ENCODE measurements around the gene KIAA0825.

Gene KIAA0825

GRCh38 chr5:94457788-94458187, 160.6 kb downstream of the KIAA0825 start:
- Histone ChIP-seq H2AK5ac (ENCODE audit: low read length) (no peak overlapping the region), H3K79me2 (ENCODE audit: control insufficient read depth, insufficient read depth, low read length, poor library complexity) (no peaks in the 10 kb centered on the region), H3K36me3 (ENCODE audit: control insufficient read depth in 1 of 2, insufficient read depth in 2 of 2, low read length in 2 of 2) (no peaks in the 10 kb centered on the region), H4K12ac (ENCODE audit: low read depth, low read length) (no peak overlapping the region), H3K4ac (ENCODE audit: low read depth, low read length) (no peak overlapping the region), H4K91ac (ENCODE audit: low read depth, low read length) (no peak overlapping the region), H3K9ac (ENCODE audit: low read length) (no peak overlapping the region), H3K18ac (ENCODE audit: low read length) (no peak overlapping the region), H2BK5ac (ENCODE audit: low read depth, low read length, poor library complexity) (no peak overlapping the region), H4K8ac (ENCODE audit: low read depth, low read length) (no peak overlapping the region), H3K4me1 (ENCODE audit: control insufficient read depth in 1 of 2, insufficient read depth in 2 of 2, low read length in 2 of 2) (no peaks in the 10 kb centered on the region), H2BK120ac (ENCODE audit: insufficient read depth, low read length, poor library complexity) (no peak overlapping the region), H3K4me3 (ENCODE audit: low read depth, low read length) (no peak overlapping the region), H3K4me2 (ENCODE audit: low read length) (no peak overlapping the region), H3K79me1 (ENCODE audit: low read length) (no peaks in the 10 kb centered on the region), H3K9me3 (ENCODE audit: insufficient read depth, low read depth, low read length) (no peaks in the 10 kb centered on the region), H2BK12ac (ENCODE audit: low read length) (no peak overlapping the region), H3K27ac (ENCODE audit: low read depth, low read length) (no peak overlapping the region), H3K27me3 (ENCODE audit: insufficient read depth, low read length) (no peaks in the 10 kb centered on the region), H2AFZ (ENCODE audit: insufficient read depth, low read length, poor library complexity) (no peak overlapping the region), H3K14ac (ENCODE audit: low read length) (no peak overlapping the region), H3K23ac (ENCODE audit: low read length) (no peak overlapping the region)
- no peak for DNase-seq
- no CpG with 5 or more reads among the region's 4 CpGs for WGBS (ENCODE audit: extremely low coverage, insufficient coverage, insufficient read length)

- Histone ChIP-seq H3K4me3 (ENCODE audit: low read depth, low read length) (no peak overlapping the region), H4K8ac (ENCODE audit: low read depth, low read length) (no peak overlapping the region), H3K27me3 (ENCODE audit: insufficient read depth, low read length) (no peaks in the 10 kb centered on the region), H3K9ac (ENCODE audit: low read length) (no peak overlapping the region), H3K36me3 (ENCODE audit: control insufficient read depth in 1 of 2, insufficient read depth in 2 of 2, low read length in 2 of 2) (no peaks in the 10 kb centered on the region), H3K79me1 (ENCODE audit: low read length) (no peaks in the 10 kb centered on the region), H3K4me2 (ENCODE audit: low read length) (no peak overlapping the region), H3K9me3 (ENCODE audit: insufficient read depth, low read depth, low read length) (no peaks in the 10 kb centered on the region), H2BK12ac (ENCODE audit: low read length) (no peak overlapping the region), H2AK5ac (ENCODE audit: low read length) (no peak overlapping the region), H3K23ac (ENCODE audit: low read length) (no peak overlapping the region), H3K14ac (ENCODE audit: low read length) (no peak overlapping the region), H4K12ac (ENCODE audit: low read depth, low read length) (no peak overlapping the region), H3K27ac (ENCODE audit: low read depth, low read length) (no peak overlapping the region), H2BK5ac (ENCODE audit: low read depth, low read length, poor library complexity) (no peak overlapping the region), H3K4me1 (ENCODE audit: control insufficient read depth in 1 of 2, insufficient read depth in 2 of 2, low read length in 2 of 2) (no peaks in the 10 kb centered on the region), H3K79me2 (ENCODE audit: control insufficient read depth, insufficient read depth, low read length, poor library complexity) (no peaks in the 10 kb centered on the region), H3K18ac (ENCODE audit: low read length) (no peak overlapping the region), H2BK120ac (ENCODE audit: insufficient read depth, low read length, poor library complexity) (no peak overlapping the region), H2AFZ (ENCODE audit: insufficient read depth, low read length, poor library complexity) (no peak overlapping the region), H3K4ac (ENCODE audit: low read depth, low read length) (no peak overlapping the region), H4K91ac (ENCODE audit: low read depth, low read length) (no peak overlapping the region)
- WGBS (ENCODE audit: extremely low coverage, insufficient coverage, insufficient read length), result no CpG with 5 or more reads among the region's 2 CpGs
- no peak for DNase-seq
These were observed 172.7 kb downstream of the KIAA0825 start for GRCh38 chr5:94445726-94446125.

GRCh38 chr5:94442991-94443390, 175.4 kb downstream of the KIAA0825 start:
- Histone ChIP-seq H2AFZ (ENCODE audit: insufficient read depth, low read length, poor library complexity) (no peak overlapping the region), H3K4me2 (ENCODE audit: low read length) (no peak overlapping the region), H3K14ac (ENCODE audit: low read length) (no peak overlapping the region), H4K91ac (ENCODE audit: low read depth, low read length) (no peak overlapping the region), H3K27me3 (ENCODE audit: insufficient read depth, low read length) (no peaks in the 10 kb centered on the region), H2BK5ac (ENCODE audit: low read depth, low read length, poor library complexity) (no peak overlapping the region), H3K4me1 (ENCODE audit: control insufficient read depth in 1 of 2, insufficient read depth in 2 of 2, low read length in 2 of 2) (no peaks in the 10 kb centered on the region), H2AK5ac (ENCODE audit: low read length) (no peak overlapping the region), H4K8ac (ENCODE audit: low read depth, low read length) (no peak overlapping the region), H3K79me1 (ENCODE audit: low read length) (no peaks in the 10 kb centered on the region), H3K18ac (ENCODE audit: low read length) (no peak overlapping the region), H4K12ac (ENCODE audit: low read depth, low read length) (no peak overlapping the region), H3K27ac (ENCODE audit: low read depth, low read length) (no peak overlapping the region), H3K9ac (ENCODE audit: low read length) (no peak overlapping the region), H2BK12ac (ENCODE audit: low read length) (no peak overlapping the region), H2BK120ac (ENCODE audit: insufficient read depth, low read length, poor library complexity) (no peak overlapping the region), H3K9me3 (ENCODE audit: insufficient read depth, low read depth, low read length) (no peaks in the 10 kb centered on the region), H3K4ac (ENCODE audit: low read depth, low read length) (no peak overlapping the region), H3K79me2 (ENCODE audit: control insufficient read depth, insufficient read depth, low read length, poor library complexity) (no peaks in the 10 kb centered on the region), H3K36me3 (ENCODE audit: control insufficient read depth in 1 of 2, insufficient read depth in 2 of 2, low read length in 2 of 2) (no peaks in the 10 kb centered on the region), H3K23ac (ENCODE audit: low read length) (no peak overlapping the region), H3K4me3 (ENCODE audit: low read depth, low read length) (no peak overlapping the region)
- DNase-seq, result no peak
- no CpG with 5 or more reads among the region's 2 CpGs for WGBS (ENCODE audit: extremely low coverage, insufficient coverage, insufficient read length)

- H3K79me2 ChIP-seq (ENCODE audit: control insufficient read depth, insufficient read depth, low read length, poor library complexity), result no peaks in the 10 kb centered on the region
- no peak for DNase-seq
- H3K4me3 ChIP-seq (ENCODE audit: low read depth, low read length), result no peak overlapping the region
- no peak overlapping the region for H2BK120ac ChIP-seq (ENCODE audit: insufficient read depth, low read length, poor library complexity)
- H3K9ac ChIP-seq (ENCODE audit: low read length), result no peak overlapping the region
- H2BK12ac ChIP-seq (ENCODE audit: low read length), result no peak overlapping the region
- H3K27me3 ChIP-seq (ENCODE audit: insufficient read depth, low read length), result no peaks in the 10 kb centered on the region
- no peak overlapping the region for H4K91ac ChIP-seq (ENCODE audit: low read depth, low read length)
- no peak overlapping the region for H3K14ac ChIP-seq (ENCODE audit: low read length)
- H3K4ac ChIP-seq (ENCODE audit: low read depth, low read length), result no peak overlapping the region
- no peak overlapping the region for H2AK5ac ChIP-seq (ENCODE audit: low read length)
- no peak overlapping the region for H3K18ac ChIP-seq (ENCODE audit: low read length)
- H3K79me1 ChIP-seq (ENCODE audit: low read length), result no peaks in the 10 kb centered on the region
- no peak overlapping the region for H3K23ac ChIP-seq (ENCODE audit: low read length)
- H3K9me3 ChIP-seq (ENCODE audit: insufficient read depth, low read depth, low read length), result no peaks in the 10 kb centered on the region
- WGBS (ENCODE audit: extremely low coverage, insufficient coverage, insufficient read length), result no CpG with 5 or more reads among the region's 1 CpG
- H3K4me2 ChIP-seq (ENCODE audit: low read length), result no peak overlapping the region
- no peak overlapping the region for H2BK5ac ChIP-seq (ENCODE audit: low read depth, low read length, poor library complexity)
- H4K8ac ChIP-seq (ENCODE audit: low read depth, low read length), result no peak overlapping the region
- H3K27ac ChIP-seq (ENCODE audit: low read depth, low read length), result no peak overlapping the region
- H4K12ac ChIP-seq (ENCODE audit: low read depth, low read length), result no peak overlapping the region
- H2AFZ ChIP-seq (ENCODE audit: insufficient read depth, low read length, poor library complexity), result no peak overlapping the region
- H3K36me3 ChIP-seq (ENCODE audit: control insufficient read depth in 1 of 2, insufficient read depth in 2 of 2, low read length in 2 of 2), result no peaks in the 10 kb centered on the region
- H3K4me1 ChIP-seq (ENCODE audit: control insufficient read depth in 1 of 2, insufficient read depth in 2 of 2, low read length in 2 of 2), result no peaks in the 10 kb centered on the region
These were observed 176.3 kb downstream of the KIAA0825 start for GRCh38 chr5:94442076-94442475.

All from trophoblast cell (in vitro differentiated cells and primary cell).